SIG-M5 treated with dmso at 0.1 percent for 504 hours (cell line): Measurements from ENCODE around the gene TMOD4.

Experiments used
- DNase-seq: peaks from one replicate; lab custom pipeline; 2025; ENCODE audit not compliant: unreplicated experiment; lab: John Stamatoyannopoulos, UW

The TMOD4 gene

GRCh38 chr1:151143986-151144385, 31.8 kb downstream of the TMOD4 start:
- no peak for DNase-seq

DNA sequence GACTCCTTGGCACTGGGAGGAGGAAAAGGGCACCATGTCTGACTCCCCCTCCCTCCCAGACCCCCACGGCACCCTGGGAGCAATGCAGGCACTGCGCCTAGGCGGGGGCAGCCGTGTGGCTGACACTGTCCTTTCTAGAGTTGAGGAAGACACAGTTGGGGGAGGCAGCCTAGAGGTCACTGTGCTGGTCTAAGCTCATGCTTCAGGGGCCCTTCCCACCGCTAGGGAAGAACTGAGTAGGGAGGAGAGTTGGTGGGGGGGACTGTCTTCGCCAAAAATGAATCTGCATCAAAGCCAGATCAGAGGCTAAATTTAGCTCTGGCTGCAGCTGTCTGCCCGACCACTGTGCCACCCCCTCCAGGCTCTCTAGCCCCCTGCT, 32.7 kb downstream of the TMOD4 start:
- no peak for DNase-seq

DNA sequence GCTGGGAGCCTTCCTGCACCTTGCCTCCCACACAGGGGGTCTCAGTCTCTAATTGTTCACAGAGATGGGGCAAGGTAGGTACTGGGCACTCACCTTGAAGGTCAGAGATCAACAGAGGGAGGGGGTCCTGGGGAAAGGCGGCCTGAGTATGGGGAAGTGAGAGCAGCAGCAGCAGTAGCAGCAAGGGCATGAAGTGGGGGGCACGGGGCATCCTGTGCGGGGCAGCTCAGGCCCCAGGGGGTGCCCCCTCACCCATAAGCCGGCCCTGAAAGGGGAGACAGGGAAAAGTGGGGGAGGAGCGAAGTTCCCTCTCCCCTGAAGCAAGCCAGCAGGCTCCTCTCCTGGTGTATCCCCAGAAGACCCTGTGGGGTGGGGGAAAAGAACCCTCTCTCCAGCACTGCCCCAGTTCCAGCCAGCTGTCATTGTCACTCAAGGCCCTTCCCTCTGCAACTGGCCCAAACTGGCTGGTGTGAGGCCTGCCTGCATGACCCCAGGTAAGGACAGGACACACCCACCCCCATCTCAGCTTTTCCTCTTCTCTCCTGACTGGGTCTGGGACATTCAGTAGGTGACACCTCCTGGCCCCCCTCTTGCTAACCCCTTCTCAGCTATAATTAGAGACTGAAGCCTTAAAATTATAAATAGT, 33.2 kb downstream of the TMOD4 start:
- no peak for DNase-seq

GRCh38 chr1:151137789-151138188, 38.0 kb downstream of the TMOD4 start:
- DNase-seq: no peak

- no peak for DNase-seq
Observed at GRCh38 chr1:151135433-151136385, 40.1 kb downstream of the TMOD4 start.

GRCh38 chr1:151134991-151135390, 40.8 kb downstream of the TMOD4 start:
- no peak for DNase-seq

DNA sequence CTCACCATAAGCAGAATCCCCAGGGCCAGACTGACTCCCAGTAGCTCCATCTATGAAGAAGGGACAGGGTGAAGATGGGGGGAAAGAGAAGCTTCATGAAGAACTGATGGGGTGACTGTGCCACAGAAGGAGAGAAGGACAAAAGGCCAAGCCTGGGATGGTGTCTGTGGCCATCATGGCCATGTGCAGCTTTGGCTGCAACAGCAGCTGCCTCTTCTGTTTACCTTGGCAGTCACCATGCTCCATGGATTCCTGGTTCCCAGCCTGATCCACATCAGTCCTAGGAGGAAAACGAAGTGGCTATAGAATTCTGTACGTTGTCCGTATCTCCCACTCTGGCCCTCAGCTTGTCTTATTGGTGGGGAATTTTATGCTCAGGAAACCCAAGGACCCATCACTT, 41.4 kb downstream of the TMOD4 start:
- DNase-seq: no peak

DNA sequence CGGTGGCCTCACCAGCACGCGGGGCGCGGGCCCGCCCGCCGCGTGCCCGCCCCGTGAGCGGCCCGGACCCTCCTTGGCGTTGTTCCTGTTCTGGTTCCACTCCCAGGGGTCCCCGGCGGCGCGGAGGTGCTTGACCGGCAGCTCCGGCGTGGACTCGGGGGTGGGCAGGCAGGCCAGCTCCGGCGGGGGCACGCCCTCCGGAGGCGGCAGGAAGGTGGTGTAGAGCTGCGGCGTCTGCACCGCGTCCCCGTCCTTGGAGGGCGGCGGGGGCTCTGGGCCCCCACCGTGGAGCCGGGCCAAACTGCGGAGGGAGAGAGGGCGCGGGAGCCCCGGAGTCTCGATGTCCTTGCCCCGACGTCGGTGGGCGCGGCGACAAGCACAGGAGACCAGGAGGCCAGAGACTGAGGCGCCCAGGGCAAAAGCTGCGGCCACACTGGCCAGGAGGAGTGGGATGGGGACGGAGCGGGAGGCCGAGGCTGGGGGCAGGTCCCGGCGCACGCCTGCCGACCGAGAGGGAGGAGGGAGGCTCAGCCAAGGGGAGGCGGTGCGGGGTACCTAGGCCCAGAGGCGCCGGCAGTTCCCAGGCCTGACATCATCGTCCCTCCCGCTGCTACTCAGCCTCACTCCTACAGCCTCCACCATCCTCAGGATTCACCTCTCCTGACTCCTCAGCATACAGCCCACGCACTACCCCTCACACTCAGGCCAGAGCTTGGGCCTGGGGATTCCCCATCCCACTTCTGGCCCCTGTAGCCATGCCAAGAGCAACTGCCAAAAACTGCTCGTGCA, 42.6 kb downstream of the TMOD4 start:
- DNase-seq: no peak

- no peak for DNase-seq
Observed at GRCh38 chr1:151132335-151133017, 43.3 kb downstream of the TMOD4 start.

DNA sequence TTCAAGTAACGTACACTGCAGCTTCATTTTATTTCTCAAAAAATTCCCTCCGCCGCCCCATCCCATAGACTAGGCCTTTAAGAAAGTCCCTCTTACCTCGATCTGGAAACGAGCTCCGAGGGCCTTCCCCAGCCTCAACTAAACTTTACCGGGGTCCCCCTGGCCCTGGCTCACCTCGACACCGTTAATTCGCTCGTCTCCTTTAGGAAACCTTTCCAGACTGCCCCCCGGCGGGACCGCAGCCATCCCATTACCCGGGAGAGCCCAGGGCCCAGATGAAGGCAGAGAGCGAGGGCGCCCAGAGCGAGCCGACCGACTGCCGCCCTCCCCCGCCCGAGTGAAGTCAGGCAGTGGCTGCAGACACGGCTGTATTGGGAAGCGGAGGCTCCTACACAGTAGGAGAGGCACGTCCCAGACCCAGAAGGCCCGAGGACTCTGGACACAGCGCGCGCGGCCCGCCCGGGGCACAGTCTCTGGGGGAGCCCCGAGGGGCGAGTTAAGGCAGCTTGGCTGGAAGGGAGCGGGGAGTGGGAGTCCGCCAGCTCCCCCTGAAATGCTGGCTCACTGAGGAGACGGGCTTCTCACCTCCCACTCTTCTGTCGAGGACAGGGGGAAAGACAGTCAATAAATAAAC, 44.0 kb downstream of the TMOD4 start:
- no peak for DNase-seq

DNA sequence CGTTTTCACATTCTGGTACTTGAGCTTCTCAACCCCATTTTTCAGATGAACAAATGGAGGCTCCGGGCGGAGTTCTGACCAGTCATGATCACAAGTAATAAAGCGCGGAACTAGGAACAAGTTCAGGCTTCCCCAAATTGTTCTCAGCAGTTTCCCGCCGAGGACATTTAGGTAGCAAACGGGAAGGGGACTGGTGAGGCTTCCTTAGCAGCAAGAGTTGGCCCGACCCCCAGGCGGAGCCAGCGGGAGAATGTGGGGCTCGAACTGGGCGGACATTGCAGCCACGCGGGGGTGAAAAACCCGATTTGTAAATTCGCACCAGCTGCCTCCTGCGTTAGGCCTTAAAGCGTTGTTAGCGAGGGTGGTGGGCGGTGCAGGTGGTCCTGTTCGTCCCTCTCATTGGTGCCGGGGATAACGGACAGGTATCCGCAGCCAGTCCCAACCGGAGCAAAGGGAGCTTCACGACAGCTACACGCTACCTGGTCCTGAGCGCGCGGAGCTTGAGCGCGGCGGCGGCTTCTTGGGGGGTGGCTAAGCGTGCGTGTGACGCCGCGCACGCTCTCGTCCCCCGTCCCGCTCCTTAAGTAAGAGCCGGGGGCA, 44.7 kb downstream of the TMOD4 start:
- no peak for DNase-seq

- DNase-seq: no peak
Observed at GRCh38 chr1:151128800-151129199, 47.0 kb downstream of the TMOD4 start.

- no peak for DNase-seq
Observed at GRCh38 chr1:151124763-151125403, 50.9 kb downstream of the TMOD4 start.
